Adrenal gland (tissue), 5 donors: ENCODE results near the gene PDE10A.

ENCODE experiments used
- POLR2A ChIP-seq, 2 donors: fragments of 450-650 bp; IDR thresholded peaks; one replicate each; pipeline ENCODE4 v1.6.1; 2017; ENCODE audit warnings: antibody characterized with exemption in 2 of 2, mild to moderate bottlenecking in 2 of 2, moderate library complexity in 1 of 2
- TF ChIP-seq, protein P1 (sequence below), 6 experiments: fragments of 450-650 bp in 4 of 6; fragments of 200-600 bp in 2 of 6; sonication (generic) in 1 of 6; IDR thresholded peaks; 1 replicate in 5 of 6; 2 replicates in 1 of 6; pipeline versions ENCODE4 v1.5.1 to v1.8.0; 2016 to 2021; ENCODE audit warnings: antibody characterized with exemption in 6 of 6, mild to moderate bottlenecking in 2 of 6, moderate library complexity in 1 of 6
- donor health status: DM: no; HTN: no; CAD: no.

DNA sequence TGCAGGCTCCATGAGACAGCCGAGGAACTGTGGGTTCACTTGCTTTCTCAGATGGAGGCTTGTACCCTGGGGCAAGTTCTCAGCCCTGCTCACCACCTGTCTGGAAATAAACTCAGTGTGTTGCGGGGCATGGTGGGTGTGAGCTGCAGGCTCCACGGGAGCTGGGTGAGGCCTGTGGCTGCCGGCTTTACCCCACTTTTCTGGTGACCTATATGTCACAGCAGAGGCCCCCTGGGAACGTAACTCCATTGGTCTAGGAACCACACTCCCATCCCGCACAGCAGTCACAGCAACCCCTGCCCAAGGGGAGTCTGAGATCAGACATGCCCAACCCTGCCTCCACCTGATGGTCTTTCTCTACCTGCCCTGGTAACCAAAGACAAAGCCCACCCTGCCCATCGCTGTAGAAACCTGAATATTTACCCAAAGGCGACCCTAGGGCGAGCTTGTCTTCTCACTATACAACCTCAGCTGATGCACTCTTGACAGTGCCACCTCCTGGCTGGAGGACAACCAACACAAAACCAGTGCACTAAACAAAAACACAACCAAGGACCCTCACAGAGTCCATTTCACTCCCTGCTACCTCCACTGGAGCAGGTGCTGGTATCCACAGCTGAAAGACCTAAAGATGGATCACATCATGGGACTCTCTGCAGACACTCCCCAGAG, 174.3 kb downstream of the PDE10A start:
- TF ChIP-seq, protein P1, sequence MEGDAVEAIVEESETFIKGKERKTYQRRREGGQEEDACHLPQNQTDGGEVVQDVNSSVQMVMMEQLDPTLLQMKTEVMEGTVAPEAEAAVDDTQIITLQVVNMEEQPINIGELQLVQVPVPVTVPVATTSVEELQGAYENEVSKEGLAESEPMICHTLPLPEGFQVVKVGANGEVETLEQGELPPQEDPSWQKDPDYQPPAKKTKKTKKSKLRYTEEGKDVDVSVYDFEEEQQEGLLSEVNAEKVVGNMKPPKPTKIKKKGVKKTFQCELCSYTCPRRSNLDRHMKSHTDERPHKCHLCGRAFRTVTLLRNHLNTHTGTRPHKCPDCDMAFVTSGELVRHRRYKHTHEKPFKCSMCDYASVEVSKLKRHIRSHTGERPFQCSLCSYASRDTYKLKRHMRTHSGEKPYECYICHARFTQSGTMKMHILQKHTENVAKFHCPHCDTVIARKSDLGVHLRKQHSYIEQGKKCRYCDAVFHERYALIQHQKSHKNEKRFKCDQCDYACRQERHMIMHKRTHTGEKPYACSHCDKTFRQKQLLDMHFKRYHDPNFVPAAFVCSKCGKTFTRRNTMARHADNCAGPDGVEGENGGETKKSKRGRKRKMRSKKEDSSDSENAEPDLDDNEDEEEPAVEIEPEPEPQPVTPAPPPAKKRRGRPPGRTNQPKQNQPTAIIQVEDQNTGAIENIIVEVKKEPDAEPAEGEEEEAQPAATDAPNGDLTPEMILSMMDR (IDR thresholded peaks at IDR 0.05): no peak
- no peak for TF ChIP-seq POLR2A (IDR thresholded peaks at IDR 0.05)
